MM.1S (cell line): ENCODE measurements around the gene HOXB2.

ENCODE experiments used
- DNase-seq: peaks from one replicate; pipeline ENCODE4 v3.0.0-alpha.2; 2015
- H2AFZ ChIP-seq: fragments of 300-600 bp; sonication (generic); 2 replicates; pipeline ENCODE4 v1.6.0; 2016; ENCODE audit warnings: antibody characterized with exemption, low read length
- H3F3A ChIP-seq: fragments of 300-600 bp; sonication (generic); 2 replicates; pipeline ENCODE4 v1.6.1; 2016; ENCODE audit warnings: mild to moderate bottlenecking, antibody characterized with exemption, low read length, moderate library complexity, mixed read lengths; ENCODE audit not compliant: insufficient read depth
- H3K27ac ChIP-seq: fragments of 300-600 bp; sonication (generic); 2 replicates; pipeline ENCODE4 v1.5.1; 2016; ENCODE audit warnings: mild to moderate bottlenecking, low read length
- H3K27me3 ChIP-seq: fragments of 300-600 bp; sonication (generic); replicated peaks from 2 replicates; pipeline ENCODE4 v1.6.0; 2016; ENCODE audit warnings: low read length; ENCODE audit not compliant: insufficient read depth
- H3K36me3 ChIP-seq: fragments of 300-600 bp; sonication (generic); replicated peaks from 2 replicates; pipeline ENCODE4 v1.6.1; 2016; ENCODE audit warnings: mild to moderate bottlenecking, low read length, mixed read lengths; ENCODE audit not compliant: insufficient read depth
- H3K4me1 ChIP-seq: fragments of 300-600 bp; sonication (generic); 2 replicates; pipeline ENCODE4 v1.6.1; 2016; ENCODE audit warnings: low read length, mixed read lengths
- H3K4me2 ChIP-seq: fragments of 300-600 bp; sonication (generic); 2 replicates; pipeline ENCODE4 v1.6.0; 2016; ENCODE audit warnings: low read depth, low read length
- H3K4me3 ChIP-seq: fragments of 300-600 bp; sonication (generic); 2 replicates; pipeline ENCODE4 v1.5.1; 2016; ENCODE audit warnings: low read length, mixed read lengths
- H3K79me2 ChIP-seq: fragments of 300-600 bp; sonication (generic); 2 replicates; pipeline ENCODE4 v1.6.1; 2016; ENCODE audit warnings: mixed run types, low read length, mixed read lengths
- H3K9ac ChIP-seq: fragments of 300-600 bp; sonication (generic); 2 replicates; pipeline ENCODE4 v1.6.1; 2016; ENCODE audit warnings: low read length, mixed read lengths
- H3K9me2 ChIP-seq: fragments of 300-600 bp; sonication (generic); replicated peaks from 2 replicates; pipeline ENCODE4 v1.6.1; 2016; ENCODE audit warnings: mild to moderate bottlenecking, low read length, mixed read lengths; ENCODE audit not compliant: insufficient read depth
- H3K9me3 ChIP-seq: fragments of 300-600 bp; sonication (generic); replicated peaks from 2 replicates; pipeline ENCODE4 v1.6.1; 2016; ENCODE audit warnings: mild to moderate bottlenecking, low read length, mixed read lengths; ENCODE audit not compliant: insufficient read depth
- H4K20me1 ChIP-seq: fragments of 300-600 bp; sonication (generic); 2 replicates; pipeline ENCODE4 v1.6.1; 2016; ENCODE audit warnings: mild to moderate bottlenecking, low read length, moderate library complexity, mixed read lengths; ENCODE audit not compliant: insufficient read depth
- CTCF ChIP-seq: fragments of 300-600 bp; sonication (generic); IDR thresholded peaks from 2 replicates; pipeline ENCODE4 v1.5.1; 2016; ENCODE audit warnings: antibody characterized with exemption, low read length, mixed read lengths
- EZH2 ChIP-seq: fragments of 300-600 bp; sonication (generic); optimal IDR thresholded peaks from 2 replicates; pipeline ENCODE3; 2017; ENCODE audit warnings: low read depth, mild to moderate bottlenecking, antibody characterized with exemption, low read length, mixed read lengths
- EZH2phosphoT487 ChIP-seq: fragments of 300-600 bp; sonication (generic); IDR thresholded peaks from 2 replicates; pipeline ENCODE4 v1.6.1; 2018; ENCODE audit warnings: antibody characterized with exemption, low read length

HOXB2 gene

GRCh38 chr17:48522031-48522653, 22.8 kb downstream of the HOXB2 start:
- Histone ChIP-seq H3K79me2 (no peaks in the 10 kb centered on the region), H3F3A (peaks cover 8% of the 10 kb centered on the region), H3K9me2 (no peaks in the 10 kb centered on the region), H3K4me2 (no peak overlapping the region), H3K27me3 (no peaks in the 10 kb centered on the region), H3K4me3 (no peak overlapping the region), H3K4me1 (peaks cover 10% of the 10 kb centered on the region), H3K27ac (no peak overlapping the region), H3K9ac (no peak overlapping the region), H4K20me1 (no peaks in the 10 kb centered on the region), H3K36me3 (no peaks in the 10 kb centered on the region), H3K9me3 (no peaks in the 10 kb centered on the region), H2AFZ (no peak overlapping the region)
- no peak for TF ChIP-seq CTCF
- no peak for TF ChIP-seq EZH2
- no peak for TF ChIP-seq EZH2phosphoT487
- no peak for DNase-seq

GRCh38 chr17:48520631-48521079, 24.3 kb downstream of the HOXB2 start:
- Histone ChIP-seq H3K27ac (no peak overlapping the region), H3K79me2 (no peaks in the 10 kb centered on the region), H3K9ac (no peak overlapping the region), H2AFZ (no peak overlapping the region), H3K36me3 (no peaks in the 10 kb centered on the region), H3K4me1 (peaks cover 11% of the 10 kb centered on the region), H3K4me3 (no peak overlapping the region), H3K9me3 (no peaks in the 10 kb centered on the region), H3K9me2 (no peaks in the 10 kb centered on the region), H3K4me2 (no peak overlapping the region), H4K20me1 (no peaks in the 10 kb centered on the region), H3F3A (peaks cover 9% of the 10 kb centered on the region), H3K27me3 (no peaks in the 10 kb centered on the region)
- no peak for TF ChIP-seq EZH2
- TF ChIP-seq EZH2phosphoT487, result no peak
- no peak for TF ChIP-seq CTCF
- DNase-seq, result no peak

DNA sequence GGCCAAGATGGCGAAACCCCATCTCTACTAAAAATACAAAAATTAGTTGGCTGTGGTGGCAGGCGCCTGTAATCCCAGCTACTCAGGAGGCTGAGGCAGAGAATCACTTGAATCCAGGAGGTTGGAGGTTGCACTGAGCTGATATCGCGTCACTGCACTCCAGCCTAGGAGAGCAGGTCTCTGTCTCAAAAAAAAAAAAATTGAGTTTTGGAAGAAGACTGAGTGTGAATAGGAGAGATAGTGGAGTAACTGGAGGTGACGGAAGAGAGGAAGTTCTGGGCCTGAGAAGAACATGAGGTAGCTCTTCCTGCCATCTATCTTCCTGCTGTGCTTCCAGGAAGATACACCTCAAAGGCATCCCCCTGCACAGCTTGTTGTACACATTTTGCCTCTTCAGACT, 25.5 kb downstream of the HOXB2 start:
- Histone ChIP-seq H3K27ac (no peak overlapping the region), H3K9me2 (no peaks in the 10 kb centered on the region), H3K4me2 (no peak overlapping the region), H3F3A (peaks cover 9% of the 10 kb centered on the region), H3K79me2 (no peaks in the 10 kb centered on the region), H3K9me3 (no peaks in the 10 kb centered on the region), H3K4me1 (peaks cover 13% of the 10 kb centered on the region), H3K27me3 (no peaks in the 10 kb centered on the region), H4K20me1 (no peaks in the 10 kb centered on the region), H3K36me3 (no peaks in the 10 kb centered on the region), H2AFZ (no peak overlapping the region), H3K4me3 (no peak overlapping the region), H3K9ac (no peak overlapping the region)
- TF ChIP-seq EZH2 (no peak), EZH2phosphoT487 (no peak), CTCF (no peak)
- DNase-seq, result no peak
